Mucosa of descending colon (tissue), 3 donors: ENCODE results near the gene WEE1. TPM values are rescaled to one million over a fixed set of nuclear protein-coding genes. Genes with fewer than 3 reads are reported as not detected.

Experiments
- ATAC-seq: fragments of 200-7000 bp; cut with Tn5 transposase; one replicate; pipeline ENCODE4 v1.9.1; 2020; ENCODE audit warnings: mild to moderate bottlenecking, moderate library complexity
- DNase-seq, 3 donors: peaks; one replicate each; pipeline ENCODE4 v3.0.0-alpha.2; 2020
- H3K36me3 ChIP-seq: fragments of 200-600 bp; one replicate; pipeline ENCODE4 v1.8.0; 2021; ENCODE audit warnings: low read depth, mild to moderate bottlenecking
- H3K4me1 ChIP-seq: fragments of 200-600 bp; one replicate; pipeline ENCODE4 v1.8.0; 2021; ENCODE audit warnings: low read depth, mild to moderate bottlenecking
- H3K4me3 ChIP-seq: fragments of 200-600 bp; one replicate; pipeline ENCODE4 v1.8.0; 2021; ENCODE audit warnings: mild to moderate bottlenecking
- H3K9me3 ChIP-seq: fragments of 200-600 bp; one replicate; pipeline ENCODE4 v1.8.0; 2021; ENCODE audit warnings: mild to moderate bottlenecking
- CTCF ChIP-seq: fragments of 200-600 bp; IDR thresholded peaks from one replicate; pipeline ENCODE4 v1.8.0; 2022; ENCODE audit warnings: antibody characterized with exemption, mild to moderate bottlenecking
- intact Hi-C, 2 donors: fragments of 100-400 bp; cut with DNase I in 1 of 2; cut with micrococcal nuclease in 1 of 2; formaldehyde crosslinking; loops; one replicate each; pipeline versions ENCODE4 v1.11.0 to v1.11.1; 2022; cut with DNase I, micrococcal nuclease
- total RNA-seq, 3 donors: library from RNA; stranded (reverse); fragmentation: NEBNext Ultra II Directional in 2 of 3; extraction: Animal tissue kit (Norgen Biotek cat#: 25700) in 2 of 3; gene quantifications; one replicate each; pipeline versions ENCODE4 v1.2.1 to v1.2.4, GENCODE V29; 2021 to 2023
- donor health status: DM: no; HTN: no; CAD: no; lungs with moderate emphysema.
- donor health status: DM: no; HTN: no; CAD: no.
- donor health status: DM: no; HTN: yes; CAD: no.

WEE1 gene
- total RNA-seq, 3 donors from 2014 or later = 17.5 to 33.6 (median 18.0) TPM

- Histone ChIP-seq H3K36me3 (no peaks in the 10 kb centered on the region), H3K4me1 (peaks cover 9% of the 10 kb centered on the region), H3K4me3 (no peak overlapping the region), H3K9me3 (peaks cover 8% of the 10 kb centered on the region)
- no peak for TF ChIP-seq CTCF
- ATAC-seq (no peak), DNase-seq (no peak)
- intact Hi-C loops = no loop called here
These were observed 10.8 kb upstream of the WEE1 start for GRCh38 chr11:9562716-9563115.

DNA sequence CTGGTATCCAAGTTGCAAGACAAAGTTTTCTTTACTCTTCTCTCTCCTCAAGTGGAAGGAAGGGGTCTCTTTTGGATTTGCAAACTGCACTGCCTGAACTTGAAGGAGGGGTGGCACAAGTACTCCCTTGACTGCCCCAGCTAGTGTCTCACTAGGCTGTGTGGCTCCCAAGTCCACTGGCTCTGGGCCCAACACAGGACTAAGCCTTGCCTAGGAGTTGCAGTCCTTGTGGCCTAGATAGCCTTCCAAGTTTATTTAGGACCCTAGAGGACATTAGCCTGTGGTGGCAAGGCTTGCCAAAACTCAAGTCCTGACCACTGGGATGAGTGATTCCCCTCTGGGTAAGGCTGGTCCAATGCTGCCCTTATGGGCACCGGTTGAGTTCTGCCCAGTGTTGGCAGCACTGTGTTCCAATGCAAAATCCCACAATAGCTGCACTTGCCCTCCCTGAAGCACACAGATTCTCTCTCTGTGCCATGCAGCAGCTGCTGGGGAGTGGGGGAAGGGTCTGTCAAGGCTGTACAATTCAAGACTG lies 10.2 kb upstream of the WEE1 start:
- TF ChIP-seq CTCF = no peak
- H3K4me3 ChIP-seq = no peak overlapping the region
- peaks cover 9% of the 10 kb centered on the region for H3K4me1 ChIP-seq
- no peak for DNase-seq
- no peak for ATAC-seq
- intact Hi-C loops = no loop called here
- no peaks in the 10 kb centered on the region for H3K36me3 ChIP-seq
- H3K9me3 ChIP-seq = peaks cover 8% of the 10 kb centered on the region

DNA sequence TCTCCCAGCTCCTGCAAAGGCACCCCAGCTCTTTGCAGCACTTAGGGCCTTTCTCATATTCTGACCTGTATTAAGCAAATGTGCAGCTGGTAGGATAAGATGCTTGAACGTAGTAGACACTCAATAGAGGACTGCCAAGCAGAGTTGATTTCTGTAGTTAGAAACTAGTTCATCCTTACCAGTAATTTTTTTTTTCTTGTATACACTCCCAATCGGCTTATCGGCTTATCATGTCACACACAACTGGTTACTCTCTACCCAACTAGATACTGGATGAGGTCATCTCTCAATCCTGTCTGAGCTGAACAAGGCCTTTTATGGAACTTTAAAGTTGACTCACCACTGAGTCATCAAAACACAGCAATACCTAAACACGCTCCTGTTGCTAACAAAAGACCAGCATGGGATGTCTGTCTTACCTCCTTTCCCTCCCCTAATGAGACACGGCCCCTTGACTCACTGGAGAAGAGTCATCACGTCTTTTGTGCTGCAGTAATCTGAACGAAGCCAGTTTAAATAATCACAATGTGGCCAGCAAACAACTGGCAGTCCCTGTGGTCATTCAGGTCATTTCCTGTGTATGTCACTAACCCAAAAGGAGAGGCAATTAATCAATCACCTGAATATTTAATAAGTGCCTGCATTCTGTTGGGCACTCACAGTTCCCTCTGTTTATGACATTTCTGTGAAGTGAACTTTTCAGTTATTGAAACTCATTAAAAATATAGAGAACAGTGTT lies 7.5 kb upstream of the WEE1 start:
- H3K4me1 ChIP-seq = peaks cover 18% of the 10 kb centered on the region
- peak; percentile 83 for ATAC-seq
- no peak for TF ChIP-seq CTCF

GRCh38 chr11:9566561-9567063 lies 6.9 kb upstream of the WEE1 start:
- intact Hi-C loops = no loop called here
- Histone ChIP-seq H3K4me3 (no peak overlapping the region), H3K36me3 (no peaks in the 10 kb centered on the region), H3K4me1 (peaks cover 18% of the 10 kb centered on the region), H3K9me3 (no peaks in the 10 kb centered on the region)
- ATAC-seq (no peak), DNase-seq (no peak)
- TF ChIP-seq CTCF = no peak

More for the DNA sequence above, 7.5 kb upstream of the WEE1 start:
- H3K4me3 ChIP-seq = no peak overlapping the region
- intact Hi-C loops = no loop called here
- no peaks in the 10 kb centered on the region for H3K36me3 ChIP-seq
- H3K9me3 ChIP-seq = peaks cover 4% of the 10 kb centered on the region
- DNase-seq = peak in 1 of 3 donors; percentile 41

GRCh38 chr11:9567401-9567800 lies 6.1 kb upstream of the WEE1 start:
- intact Hi-C loops = no loop called here
- Histone ChIP-seq H3K4me1 (peaks cover 24% of the 10 kb centered on the region), H3K9me3 (no peaks in the 10 kb centered on the region), H3K36me3 (no peaks in the 10 kb centered on the region), H3K4me3 (no peak overlapping the region)
- ATAC-seq (no peak), DNase-seq (no peak)
- TF ChIP-seq CTCF = no peak
